Hepatocyte (in vitro differentiated cells): ENCODE data around the gene PHACTR1.

Source experiments
- CTCF ChIP-seq: fragments of 200-600 bp; sonication (generic); IDR thresholded peaks from 2 replicates; pipeline ENCODE4 v1.5.1; 2016; ENCODE audit warnings: antibody characterized with exemption, mild to moderate bottlenecking; ENCODE audit not compliant: poor library complexity
- EZH2phosphoT487 ChIP-seq: fragments of 200-600 bp; sonication (generic); IDR thresholded peaks from one replicate; pipeline ENCODE4 v1.6.1; 2018; ENCODE audit warnings: antibody characterized with exemption, mild to moderate bottlenecking, low read depth, moderate library complexity; ENCODE audit not compliant: unreplicated experiment, severe bottlenecking

GRCh38 chr6:12962529-12962928, 246.0 kb downstream of the PHACTR1 start:
- TF ChIP-seq CTCF, result no peak
- no peak for TF ChIP-seq EZH2phosphoT487
